Keratinocyte (primary cell): ENCODE measurements around the gene ACKR3. TPM values are rescaled to one million over a fixed set of nuclear protein-coding genes. Genes with fewer than 3 reads are reported as not detected.

Source experiments
- DNase-seq: peaks from one replicate; pipeline ENCODE4 v3.0.0-alpha.2; 2011; ENCODE audit warnings: low read depth, missing footprints, low spot score
- FAIRE-seq: peaks from 2 replicates; lab custom pipeline; 2011; peaks lifted over from hg19 to GRCh38; lab: Jason Lieb, UNC
- H2AFZ ChIP-seq: 2 replicates; pipeline ENCODE4 v1.6.0; 2012; ENCODE audit warnings: low read length, control low read depth, inconsistent platforms; ENCODE audit not compliant: control insufficient read depth
- H3K27ac ChIP-seq: 2 replicates; pipeline ENCODE4 v1.5.1; 2011; ENCODE audit warnings: low read length; ENCODE audit not compliant: control insufficient read depth, insufficient read depth
- H3K27me3 ChIP-seq: 3 replicates; pipeline ENCODE4 v1.6.0; 2011; ENCODE audit warnings: low read length; ENCODE audit not compliant: control insufficient read depth, insufficient read depth; ENCODE audit errors: extremely low read depth
- H3K36me3 ChIP-seq, 2 experiments: 2 replicates in 1 of 2; 3 replicates in 1 of 2; pipeline ENCODE4 v1.5.1; 2011; ENCODE audit warnings: low read length in 2 of 2, mild to moderate bottlenecking in 1 of 2; ENCODE audit not compliant: control insufficient read depth in 2 of 2, insufficient read depth in 2 of 2; ENCODE audit errors: extremely low read depth in 1 of 2
- H3K4me1 ChIP-seq: 3 replicates; pipeline ENCODE4 v1.5.1; 2011; ENCODE audit warnings: low read length; ENCODE audit not compliant: control insufficient read depth, insufficient read depth; ENCODE audit errors: extremely low read depth
- H3K4me2 ChIP-seq: 3 replicates; pipeline ENCODE4 v1.6.0; 2011; ENCODE audit warnings: low read depth, low read length; ENCODE audit not compliant: control insufficient read depth, insufficient read depth; ENCODE audit errors: extremely low read depth
- H3K4me3 ChIP-seq, 3 experiments: fragments of 200-600 bp in 1 of 3; sonication (generic) in 1 of 3; 2 replicates in 2 of 3; 3 replicates in 1 of 3; pipeline ENCODE4 v1.5.1; 2011 to 2016; ENCODE audit warnings: low read length in 3 of 3, mild to moderate bottlenecking in 3 of 3, control low read depth in 2 of 3, inconsistent platforms in 1 of 3, low read depth in 1 of 3, mixed read lengths in 1 of 3, mixed run types in 1 of 3, moderate library complexity in 1 of 3; ENCODE audit not compliant: control insufficient read depth in 2 of 3, insufficient read depth in 2 of 3; ENCODE audit errors: extremely low read depth in 1 of 3
- H3K79me2 ChIP-seq: 2 replicates; pipeline ENCODE4 v1.6.0; 2012; ENCODE audit warnings: low read length; ENCODE audit not compliant: control insufficient read depth, insufficient read depth
- H3K9ac ChIP-seq: 3 replicates; pipeline ENCODE4 v1.6.0; 2011; ENCODE audit warnings: low read length; ENCODE audit not compliant: control insufficient read depth, insufficient read depth; ENCODE audit errors: extremely low read depth
- H3K9me1 ChIP-seq: 3 replicates; pipeline ENCODE4 v1.6.0; 2011; ENCODE audit warnings: low read length; ENCODE audit not compliant: control insufficient read depth, insufficient read depth; ENCODE audit errors: extremely low read depth
- H3K9me3 ChIP-seq: 2 replicates; pipeline ENCODE4 v1.5.1; 2012; ENCODE audit warnings: low read depth, low read length; ENCODE audit not compliant: control insufficient read depth
- H4K20me1 ChIP-seq: 3 replicates; pipeline ENCODE4 v1.6.0; 2011; ENCODE audit warnings: low read length; ENCODE audit not compliant: control insufficient read depth, insufficient read depth; ENCODE audit errors: extremely low read depth
- EZH2 ChIP-seq: IDR thresholded peaks from one replicate; pipeline ENCODE4 v1.6.1; 2012; ENCODE audit warnings: inconsistent platforms, mild to moderate bottlenecking, low read length, moderate library complexity
- dilution Hi-C: fragments of 300-500 bp; cut with MboI; formaldehyde crosslinking; loops from one replicate; pipeline ENCODE4 v1.7.0; 2020; ENCODE audit warnings: low sequenced_read_pairs; ENCODE audit not compliant: extremely low pct_ligation_motif_present
- polyA plus RNA-seq, 5 experiments: library from polyadenylated mRNA; depleted of rRNA in 3 of 5; stranded (reverse) in 3 of 5; stranded (forward) in 1 of 5; unstranded in 1 of 5; fragments of >200 nt; gene quantifications; 1 replicate in 1 of 5; 2 replicates in 3 of 5; 3 replicates in 1 of 5; pipeline versions ENCODE4 v1.2.1 to v1.2.3, GENCODE V29; 2011 to 2012; ENCODE audit warnings: missing spikeins in 2 of 5, low read depth in 1 of 5, low replicate concordance in 1 of 5
- TF ChIP-seq, protein P1 (sequence below), 3 experiments: IDR thresholded peaks in 1 of 3; conservative IDR thresholded peaks in 1 of 3; optimal IDR thresholded peaks in 1 of 3; 2 replicates in 2 of 3; 3 replicates in 1 of 3; pipeline versions ENCODE3 to v1.5.1; 2011; ENCODE audit warnings: low read length in 3 of 3, mild to moderate bottlenecking in 3 of 3, moderate library complexity in 2 of 3, control low read depth in 1 of 3, inconsistent platforms in 1 of 3; ENCODE audit not compliant: insufficient read depth in 2 of 3; ENCODE audit errors: extremely low read depth in 1 of 3

The ACKR3 gene
- polyA plus RNA-seq, 1 donor (not counting 4 experiments of a cell fraction or from before 2014, with no cell fraction given), result 29.4 TPM

DNA sequence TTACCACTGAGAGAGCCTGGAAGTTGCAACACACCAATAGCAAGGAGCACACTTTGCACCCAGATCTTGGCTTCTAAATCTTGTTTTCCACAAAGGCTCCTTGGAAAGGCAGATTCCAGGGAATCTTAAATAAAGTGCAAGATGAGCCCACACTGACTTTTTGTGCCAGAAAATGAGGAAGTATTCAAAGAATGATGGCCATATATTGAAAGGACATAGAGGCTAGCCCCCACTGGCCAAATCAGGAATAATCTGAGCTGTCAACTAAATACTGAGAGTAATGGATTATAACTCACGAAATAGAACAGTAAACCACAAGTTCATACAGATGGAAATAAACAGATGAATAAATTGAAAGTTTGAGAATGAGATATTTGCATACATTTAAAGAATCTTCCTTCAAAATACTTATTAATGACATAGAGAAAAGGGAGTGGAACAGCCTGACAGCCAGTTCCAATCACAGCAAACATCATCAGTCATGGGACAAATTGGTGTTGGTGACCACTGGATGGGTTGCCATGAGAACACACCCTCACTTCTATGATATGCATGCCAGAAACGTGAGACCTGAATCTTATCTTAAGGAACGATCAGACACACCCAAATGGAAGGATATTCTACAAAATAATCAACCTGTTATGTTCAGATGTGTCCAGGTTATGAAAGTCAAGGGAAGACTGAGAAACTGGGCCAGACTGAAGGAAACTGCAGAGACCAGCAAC, 12.2 kb upstream of the ACKR3 start:
- no peak for FAIRE-seq
- H3K4me3 ChIP-seq, result no peak overlapping the region

DNA sequence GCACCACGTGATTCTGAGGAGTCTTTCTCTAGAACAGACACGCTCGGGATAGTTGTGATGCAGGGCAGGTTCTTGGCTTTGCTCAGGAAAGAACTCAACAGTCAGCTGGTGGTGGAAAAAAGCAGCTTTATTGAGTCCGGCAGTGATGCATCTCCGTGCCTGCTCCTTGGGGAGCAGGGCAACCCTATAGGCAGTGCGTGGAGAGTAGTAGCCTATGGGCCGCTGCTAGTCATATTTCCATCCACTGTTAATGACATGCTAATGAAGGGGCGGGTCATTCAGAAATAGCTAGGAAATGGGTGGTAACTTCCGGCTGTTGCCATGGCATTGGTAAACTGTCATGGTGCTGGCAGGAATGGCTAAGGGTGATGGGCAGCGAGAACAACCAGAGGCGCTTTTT, 11.6 kb upstream of the ACKR3 start:
- Histone ChIP-seq H3K27ac (no peak overlapping the region), H2AFZ (no peak overlapping the region), H4K20me1 (no peaks in the 10 kb centered on the region), H3K4me2 (no peak overlapping the region), H3K9ac (no peak overlapping the region), H3K9me1 (no peaks in the 10 kb centered on the region), H3K4me1 (no peaks in the 10 kb centered on the region), H3K79me2 (no peaks in the 10 kb centered on the region), H3K36me3 (no peaks in the 10 kb centered on the region), H3K4me3 (no peak overlapping the region), H3K9me3 (no peaks in the 10 kb centered on the region), H3K27me3 (no peaks in the 10 kb centered on the region)
- FAIRE-seq, result no peak
- DNase-seq, result no peak
- TF ChIP-seq, protein P1, sequence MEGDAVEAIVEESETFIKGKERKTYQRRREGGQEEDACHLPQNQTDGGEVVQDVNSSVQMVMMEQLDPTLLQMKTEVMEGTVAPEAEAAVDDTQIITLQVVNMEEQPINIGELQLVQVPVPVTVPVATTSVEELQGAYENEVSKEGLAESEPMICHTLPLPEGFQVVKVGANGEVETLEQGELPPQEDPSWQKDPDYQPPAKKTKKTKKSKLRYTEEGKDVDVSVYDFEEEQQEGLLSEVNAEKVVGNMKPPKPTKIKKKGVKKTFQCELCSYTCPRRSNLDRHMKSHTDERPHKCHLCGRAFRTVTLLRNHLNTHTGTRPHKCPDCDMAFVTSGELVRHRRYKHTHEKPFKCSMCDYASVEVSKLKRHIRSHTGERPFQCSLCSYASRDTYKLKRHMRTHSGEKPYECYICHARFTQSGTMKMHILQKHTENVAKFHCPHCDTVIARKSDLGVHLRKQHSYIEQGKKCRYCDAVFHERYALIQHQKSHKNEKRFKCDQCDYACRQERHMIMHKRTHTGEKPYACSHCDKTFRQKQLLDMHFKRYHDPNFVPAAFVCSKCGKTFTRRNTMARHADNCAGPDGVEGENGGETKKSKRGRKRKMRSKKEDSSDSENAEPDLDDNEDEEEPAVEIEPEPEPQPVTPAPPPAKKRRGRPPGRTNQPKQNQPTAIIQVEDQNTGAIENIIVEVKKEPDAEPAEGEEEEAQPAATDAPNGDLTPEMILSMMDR (optimal IDR thresholded peaks at IDR 0.05 in 1 of 3, IDR thresholded peaks at IDR 0.05 in 1 of 3, conservative IDR thresholded peaks at IDR 0.05 in 1 of 3; ENCODE audit: extremely low read depth in 1 of 3, insufficient read depth in 2 of 3, low read length in 3 of 3), result no peak
- no peak for TF ChIP-seq EZH2
- dilution Hi-C loops, result no loop called here

More for the DNA sequence above, 12.2 kb upstream of the ACKR3 start:
- H3K79me2 ChIP-seq, result no peaks in the 10 kb centered on the region
- H2AFZ ChIP-seq, result no peak overlapping the region
- H3K9me3 ChIP-seq, result no peaks in the 10 kb centered on the region
- H4K20me1 ChIP-seq, result no peaks in the 10 kb centered on the region
- no peak for TF ChIP-seq EZH2
- TF ChIP-seq, protein P1 (optimal IDR thresholded peaks at IDR 0.05 in 1 of 3, IDR thresholded peaks at IDR 0.05 in 1 of 3, conservative IDR thresholded peaks at IDR 0.05 in 1 of 3; ENCODE audit: extremely low read depth in 1 of 3, insufficient read depth in 2 of 3, low read length in 3 of 3), result no peak
- H3K4me1 ChIP-seq, result no peaks in the 10 kb centered on the region
- dilution Hi-C loops, result no loop called here
- H3K9ac ChIP-seq, result no peak overlapping the region
- H3K27me3 ChIP-seq, result no peaks in the 10 kb centered on the region
- H3K36me3 ChIP-seq, result no peaks in the 10 kb centered on the region
- H3K9me1 ChIP-seq, result no peaks in the 10 kb centered on the region
- H3K27ac ChIP-seq, result no peak overlapping the region
- H3K4me2 ChIP-seq, result no peak overlapping the region
- no peak for DNase-seq
